Mesenchymal stem cell (in vitro differentiated cells and primary cell): ENCODE measurements around the gene NUDT4.

ENCODE experiments used
- DNase-seq: peaks from one replicate; pipeline ENCODE4 v3.0.0-alpha.2; 2013
- H2AFZ ChIP-seq: one replicate; pipeline ENCODE4 v1.6.1; 2013; ENCODE audit warnings: low read depth, mild to moderate bottlenecking, control low read depth, inconsistent platforms, low read length, moderate library complexity
- H2AK5ac ChIP-seq: 2 replicates; pipeline ENCODE4 v1.6.1; 2013; ENCODE audit warnings: low read length, moderate library complexity, mild to moderate bottlenecking, inconsistent platforms; ENCODE audit not compliant: severe bottlenecking
- H2BK120ac ChIP-seq: one replicate; pipeline ENCODE4 v1.6.1; 2013; ENCODE audit warnings: low read depth, mild to moderate bottlenecking, inconsistent platforms, low read length, moderate library complexity
- H2BK12ac ChIP-seq, 2 experiments: one replicate each; pipeline ENCODE4 v1.6.1; 2013; ENCODE audit warnings: inconsistent platforms in 2 of 2, low read length in 2 of 2, mild to moderate bottlenecking in 2 of 2, moderate library complexity in 2 of 2, control low read depth in 1 of 2
- H2BK15ac ChIP-seq: one replicate; pipeline ENCODE4 v1.6.1; 2013; ENCODE audit warnings: mild to moderate bottlenecking, low read depth, inconsistent platforms; ENCODE audit not compliant: poor library complexity, severe bottlenecking
- H2BK5ac ChIP-seq: 2 replicates; pipeline ENCODE4 v1.6.1; 2013; ENCODE audit warnings: low read depth, mild to moderate bottlenecking, low read length, control low read depth, inconsistent platforms; ENCODE audit not compliant: poor library complexity, severe bottlenecking
- H3K14ac ChIP-seq, 2 experiments: one replicate each; pipeline ENCODE4 v1.6.1; 2013; ENCODE audit warnings: inconsistent platforms in 2 of 2, low read length in 2 of 2, control low read depth in 1 of 2, mild to moderate bottlenecking in 1 of 2, moderate library complexity in 1 of 2
- H3K18ac ChIP-seq, 2 experiments: one replicate each; pipeline ENCODE4 v1.6.1; 2013; ENCODE audit warnings: inconsistent platforms in 2 of 2, low read length in 2 of 2, control low read depth in 1 of 2, low read depth in 1 of 2, mild to moderate bottlenecking in 1 of 2
- H3K23ac ChIP-seq, 2 experiments: one replicate each; pipeline ENCODE4 v1.6.1; 2013; ENCODE audit warnings: inconsistent platforms in 2 of 2, low read length in 2 of 2, mild to moderate bottlenecking in 2 of 2, moderate library complexity in 2 of 2, control low read depth in 1 of 2
- H3K27ac ChIP-seq: 2 replicates; pipeline ENCODE4 v1.5.1; 2013; ENCODE audit warnings: mild to moderate bottlenecking, moderate library complexity, low read length, control low read depth, inconsistent platforms; ENCODE audit not compliant: poor library complexity, severe bottlenecking
- H3K27me3 ChIP-seq, 2 experiments: 2 replicates each; pipeline versions ENCODE4 v1.6.1 to v1.7.0; 2013; ENCODE audit warnings: low read length in 2 of 2, mild to moderate bottlenecking in 2 of 2, moderate library complexity in 2 of 2, control low read depth in 1 of 2, inconsistent platforms in 1 of 2; ENCODE audit not compliant: control insufficient read depth in 1 of 2, insufficient read depth in 1 of 2
- H3K36me3 ChIP-seq, 2 experiments: 2 replicates each; pipeline versions ENCODE4 v1.6.1 to v1.7.0; 2013; ENCODE audit warnings: low read length in 2 of 2, control low read depth in 1 of 2, inconsistent platforms in 1 of 2, low read depth in 1 of 2, mild to moderate bottlenecking in 1 of 2; ENCODE audit not compliant: insufficient read depth in 2 of 2, control insufficient read depth in 1 of 2
- H3K4ac ChIP-seq, 2 experiments: one replicate each; pipeline ENCODE4 v1.6.1; 2013; ENCODE audit warnings: inconsistent platforms in 2 of 2, low read length in 2 of 2, mild to moderate bottlenecking in 2 of 2, moderate library complexity in 2 of 2, control low read depth in 1 of 2, low read depth in 1 of 2
- H3K4me1 ChIP-seq: 2 replicates; pipeline ENCODE4 v1.6.1; 2013; ENCODE audit warnings: low read depth, low read length, control low read depth; ENCODE audit not compliant: control insufficient read depth, insufficient read depth
- H3K4me2 ChIP-seq: 2 replicates; pipeline ENCODE4 v1.6.1; 2013; ENCODE audit warnings: low read length, mild to moderate bottlenecking, inconsistent platforms; ENCODE audit not compliant: poor library complexity, severe bottlenecking
- H3K4me3 ChIP-seq, 2 experiments: 2 replicates each; pipeline versions ENCODE4 v1.5.1 to v1.7.0; 2013; ENCODE audit warnings: low read length in 2 of 2, mild to moderate bottlenecking in 2 of 2, control low read depth in 1 of 2, low read depth in 1 of 2; ENCODE audit not compliant: insufficient read depth in 1 of 2
- H3K79me1 ChIP-seq: replicated peaks from 2 replicates; pipeline ENCODE4 v1.6.1; 2013; ENCODE audit warnings: mild to moderate bottlenecking, control low read depth, low read length, inconsistent platforms; ENCODE audit not compliant: poor library complexity, severe bottlenecking
- H3K9ac ChIP-seq: 2 replicates; pipeline ENCODE4 v1.7.0; 2013; ENCODE audit warnings: mild to moderate bottlenecking, low read length, moderate library complexity
- H3K9me3 ChIP-seq: 2 replicates; pipeline ENCODE4 v1.7.0; 2013; ENCODE audit warnings: mild to moderate bottlenecking, low read length; ENCODE audit not compliant: control insufficient read depth
- H4K8ac ChIP-seq: one replicate; pipeline ENCODE4 v1.6.1; 2013; ENCODE audit warnings: inconsistent platforms, mild to moderate bottlenecking, low read length, moderate library complexity
- H4K91ac ChIP-seq: one replicate; pipeline ENCODE4 v1.6.1; 2013; ENCODE audit warnings: mild to moderate bottlenecking, low read length, inconsistent platforms
- WGBS: methylation state at CpG from one replicate; pipeline ENCODE4 v1.1.7; 2013; ENCODE audit warnings: mixed read lengths; 5-methylcytosine and 5-hydroxymethylcytosine counted together

The NUDT4 gene

GRCh38 chr12:93443576-93443975 lies 65.9 kb downstream of the NUDT4 start:
- H3K9ac ChIP-seq, result no peak overlapping the region
- no peak overlapping the region for H2AFZ ChIP-seq
- H3K9me3 ChIP-seq, result no peaks in the 10 kb centered on the region
- H3K36me3 ChIP-seq, result no peaks in the 10 kb centered on the region
- no peak overlapping the region for H3K27ac ChIP-seq
- no peak overlapping the region for H2BK12ac ChIP-seq
- H2BK5ac ChIP-seq, result no peak overlapping the region
- no peak overlapping the region for H3K4me2 ChIP-seq
- H3K14ac ChIP-seq, result no peak overlapping the region
- H2BK15ac ChIP-seq, result no peak overlapping the region
- no peak overlapping the region for H3K23ac ChIP-seq
- no peaks in the 10 kb centered on the region for H3K27me3 ChIP-seq
- H3K18ac ChIP-seq, result no peak overlapping the region
- WGBS, result 93% methylated on average over 4 of the region's 4 CpGs
- H4K91ac ChIP-seq, result no peak overlapping the region
- no peak overlapping the region for H2BK120ac ChIP-seq
- peaks cover 4% of the 10 kb centered on the region for H3K4me1 ChIP-seq
- DNase-seq, result no peak
- H2AK5ac ChIP-seq, result no peak overlapping the region
- no peak overlapping the region for H3K4ac ChIP-seq
- no peaks in the 10 kb centered on the region for H3K79me1 ChIP-seq
- no peak overlapping the region for H4K8ac ChIP-seq
- H3K4me3 ChIP-seq, result no peak overlapping the region

GRCh38 chr12:93447555-93448290 lies 70.0 kb downstream of the NUDT4 start:
- H3K9ac ChIP-seq, result no peak overlapping the region
- no peaks in the 10 kb centered on the region for H3K27me3 ChIP-seq
- H2AFZ ChIP-seq, result no peak overlapping the region
- 59% methylated on average over 4 of the region's 4 CpGs for WGBS
- H4K91ac ChIP-seq, result no peak overlapping the region
- H3K4me1 ChIP-seq, result no peaks in the 10 kb centered on the region
- no peak overlapping the region for H4K8ac ChIP-seq
- no peak overlapping the region for H3K14ac ChIP-seq
- H3K79me1 ChIP-seq, result no peaks in the 10 kb centered on the region
- H3K4ac ChIP-seq, result no peak overlapping the region
- no peak overlapping the region for H3K23ac ChIP-seq
- no peaks in the 10 kb centered on the region for H3K36me3 ChIP-seq
- no peak overlapping the region for H2BK12ac ChIP-seq
- no peak overlapping the region for H3K27ac ChIP-seq
- H3K18ac ChIP-seq, result no peak overlapping the region
- no peak overlapping the region for H2BK120ac ChIP-seq
- no peak overlapping the region for H2AK5ac ChIP-seq
- H2BK15ac ChIP-seq, result no peak overlapping the region
- H2BK5ac ChIP-seq, result no peak overlapping the region
- DNase-seq, result no peak
- no peak overlapping the region for H3K4me2 ChIP-seq
- no peak overlapping the region for H3K4me3 ChIP-seq
- H3K9me3 ChIP-seq, result no peaks in the 10 kb centered on the region

- no peak overlapping the region for H2BK15ac ChIP-seq
Observed at GRCh38 chr12:93448796-93449195, 71.1 kb downstream of the NUDT4 start.

DNA sequence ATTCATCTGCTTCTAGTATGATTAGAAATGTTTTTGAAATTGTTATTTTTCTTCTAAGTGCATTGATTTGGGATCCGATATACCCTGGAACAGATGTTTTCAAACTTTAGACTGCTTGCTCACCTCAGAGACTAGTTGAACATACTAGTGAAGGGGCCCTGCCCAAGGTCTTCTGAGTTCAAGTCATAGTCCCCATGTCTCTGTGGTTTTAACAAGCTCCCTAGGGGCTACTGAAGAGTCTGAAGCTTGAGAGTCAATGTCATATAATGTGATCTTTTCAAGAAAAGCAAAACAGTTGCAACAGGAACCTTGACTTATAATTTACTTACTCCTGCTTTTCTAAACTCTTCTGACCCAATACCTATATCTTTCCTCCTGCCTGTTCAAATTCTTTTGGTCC lies 71.6 kb downstream of the NUDT4 start:
- Histone ChIP-seq H2AK5ac (no peak overlapping the region), H3K14ac (no peak overlapping the region), H3K9me3 (no peaks in the 10 kb centered on the region), H3K27me3 (no peaks in the 10 kb centered on the region), H3K4me3 (no peak overlapping the region), H3K27ac (no peak overlapping the region), H3K79me1 (no peaks in the 10 kb centered on the region), H3K4ac (no peak overlapping the region), H2BK5ac (no peak overlapping the region), H4K91ac (no peak overlapping the region), H3K4me2 (no peak overlapping the region), H4K8ac (no peak overlapping the region), H2BK15ac (no peak overlapping the region), H2BK12ac (no peak overlapping the region), H3K4me1 (peaks cover 2% of the 10 kb centered on the region), H3K9ac (no peak overlapping the region), H3K36me3 (no peaks in the 10 kb centered on the region), H2BK120ac (no peak overlapping the region), H2AFZ (no peak overlapping the region), H3K18ac (no peak overlapping the region), H3K23ac (no peak overlapping the region)
- WGBS, result 100% methylated on average over 1 of the region's 1 CpG
- no peak for DNase-seq

More at GRCh38 chr12:93448796-93449195, 71.1 kb downstream of the NUDT4 start:
- Histone ChIP-seq H4K91ac (no peak overlapping the region), H2BK120ac (no peak overlapping the region), H2AK5ac (no peak overlapping the region), H4K8ac (no peak overlapping the region), H3K4me1 (peaks cover 1% of the 10 kb centered on the region), H3K23ac (no peak overlapping the region), H3K4me2 (no peak overlapping the region), H3K27ac (no peak overlapping the region), H3K27me3 (no peaks in the 10 kb centered on the region), H3K9me3 (no peaks in the 10 kb centered on the region), H3K4ac (no peak overlapping the region), H3K14ac (no peak overlapping the region), H3K9ac (no peak overlapping the region), H3K79me1 (no peaks in the 10 kb centered on the region), H2BK5ac (no peak overlapping the region), H3K18ac (no peak overlapping the region), H3K36me3 (no peaks in the 10 kb centered on the region), H2AFZ (no peak overlapping the region), H2BK12ac (no peak overlapping the region), H3K4me3 (no peak overlapping the region)
- DNase-seq, result no peak
- WGBS, result 90% methylated on average over 5 of the region's 5 CpGs
